ENCODE measurements around the gene HSPB7.

Gene HSPB7

GRCh38 chr1:15973772-15974171, 44.1 kb downstream of the HSPB7 start:
- DNase-seq = no peak

GRCh38 chr1:15972409-15972808, 45.4 kb downstream of the HSPB7 start:
- no peak for DNase-seq

GRCh38 chr1:15970911-15971310, 46.9 kb downstream of the HSPB7 start:
- no peak for DNase-seq

GRCh38 chr1:15969321-15969880, 48.4 kb downstream of the HSPB7 start:
- DNase-seq = no peak

GRCh38 chr1:15968172-15968571, 49.7 kb downstream of the HSPB7 start:
- DNase-seq = no peak

- no peak for DNase-seq
These were observed 50.9 kb downstream of the HSPB7 start for GRCh38 chr1:15966956-15967344.

- DNase-seq = peak; percentile 62
These were observed 51.5 kb downstream of the HSPB7 start for GRCh38 chr1:15966081-15966955.

GRCh38 chr1:15965228-15965767, 52.5 kb downstream of the HSPB7 start:
- no peak for DNase-seq

Measured in CD4-positive, alpha-beta T cell treated with Interleukin-12 subunit alpha and Interleukin-12 subunit beta, for 1 hour (primary cell).